Measurements from ENCODE around the gene ELL2. TPM values are rescaled to one million over a fixed set of nuclear protein-coding genes. Genes with fewer than 3 reads are reported as not detected.

The ELL2 gene
- total and polyA plus RNA-seq, 2 donors (not counting 1 experiment from before 2014, with no cell fraction given) = 68.5 to 121 TPM

- Histone ChIP-seq H2AFZ (ENCODE audit: low read length) (no peak overlapping the region), H3K27me3 (ENCODE audit: control insufficient read depth, insufficient read depth, low read length) (no peaks in the 10 kb centered on the region), H3K4me3 (replicated peaks in 1 of 4; ENCODE audit: control extremely low read depth in 1 of 4, insufficient read depth in 1 of 4, low read depth in 3 of 4, low read length in 4 of 4) (no peak overlapping the region), H3K79me2 (ENCODE audit: control insufficient read depth, insufficient read depth, low read length) (peaks cover 50% of the 10 kb centered on the region), H3K27ac (ENCODE audit: insufficient read depth, low read length) (no peak overlapping the region), H3K4me2 (ENCODE audit: extremely low read depth, insufficient read depth, low read length) (no peak overlapping the region), H3K9me3 (ENCODE audit: control insufficient read depth, insufficient read depth, low read depth, low read length) (no peaks in the 10 kb centered on the region), H3K36me3 (ENCODE audit: control insufficient read depth, insufficient read depth, low read length) (peaks cover 10% of the 10 kb centered on the region), H4K20me1 (ENCODE audit: control insufficient read depth, extremely low read depth, insufficient read depth, low read length) (no peaks in the 10 kb centered on the region), H3K4me1 (ENCODE audit: control insufficient read depth, extremely low read depth, insufficient read depth, low read length) (no peaks in the 10 kb centered on the region), H3K9ac (ENCODE audit: insufficient read depth, low read length) (no peak overlapping the region)
- DNase-seq (ENCODE audit: low read depth in 2 of 2) = no peak
- no peak for TF ChIP-seq CTCF (conservative IDR thresholded peaks at IDR 0.05 in 1 of 2, IDR thresholded peaks at IDR 0.05 in 1 of 2; ENCODE audit: low read depth in 1 of 2, low read length in 2 of 2)
- no peak for TF ChIP-seq EZH2 (IDR thresholded peaks at IDR 0.05; ENCODE audit: low read length, missing control alignments)
Observed at GRCh38 chr5:95909738-95910137, 51.9 kb downstream of the ELL2 start.

- no peak overlapping the region for H3K9ac ChIP-seq (ENCODE audit: insufficient read depth, low read length)
- no peaks in the 10 kb centered on the region for H3K9me3 ChIP-seq (ENCODE audit: control insufficient read depth, insufficient read depth, low read depth, low read length)
- H3K36me3 ChIP-seq (ENCODE audit: control insufficient read depth, insufficient read depth, low read length) = peaks cover 11% of the 10 kb centered on the region
- H3K79me2 ChIP-seq (ENCODE audit: control insufficient read depth, insufficient read depth, low read length) = peaks cover 51% of the 10 kb centered on the region
- no peak overlapping the region for H2AFZ ChIP-seq (ENCODE audit: low read length)
- H3K4me1 ChIP-seq (ENCODE audit: control insufficient read depth, extremely low read depth, insufficient read depth, low read length) = no peaks in the 10 kb centered on the region
- H4K20me1 ChIP-seq (ENCODE audit: control insufficient read depth, extremely low read depth, insufficient read depth, low read length) = no peaks in the 10 kb centered on the region
- no peak overlapping the region for H3K27ac ChIP-seq (ENCODE audit: insufficient read depth, low read length)
- H3K4me3 ChIP-seq (replicated peaks in 1 of 4; ENCODE audit: control extremely low read depth in 1 of 4, insufficient read depth in 1 of 4, low read depth in 3 of 4, low read length in 4 of 4) = no peak overlapping the region
- DNase-seq (ENCODE audit: low read depth in 2 of 2) = no peak
- H3K4me2 ChIP-seq (ENCODE audit: extremely low read depth, insufficient read depth, low read length) = no peak overlapping the region
- no peak for TF ChIP-seq CTCF (conservative IDR thresholded peaks at IDR 0.05 in 1 of 2, IDR thresholded peaks at IDR 0.05 in 1 of 2; ENCODE audit: low read depth in 1 of 2, low read length in 2 of 2)
- no peak for TF ChIP-seq EZH2 (IDR thresholded peaks at IDR 0.05; ENCODE audit: low read length, missing control alignments)
- no peaks in the 10 kb centered on the region for H3K27me3 ChIP-seq (ENCODE audit: control insufficient read depth, insufficient read depth, low read length)
Observed at GRCh38 chr5:95908799-95909198, 52.9 kb downstream of the ELL2 start.

- no peak for DNase-seq (ENCODE audit: low read depth in 2 of 2)
- peaks cover 11% of the 10 kb centered on the region for H3K36me3 ChIP-seq (ENCODE audit: control insufficient read depth, insufficient read depth, low read length)
- H3K9ac ChIP-seq (ENCODE audit: insufficient read depth, low read length) = no peak overlapping the region
- no peaks in the 10 kb centered on the region for H3K4me1 ChIP-seq (ENCODE audit: control insufficient read depth, extremely low read depth, insufficient read depth, low read length)
- TF ChIP-seq EZH2 (IDR thresholded peaks at IDR 0.05; ENCODE audit: low read length, missing control alignments) = no peak
- no peak for TF ChIP-seq CTCF (conservative IDR thresholded peaks at IDR 0.05 in 1 of 2, IDR thresholded peaks at IDR 0.05 in 1 of 2; ENCODE audit: low read depth in 1 of 2, low read length in 2 of 2)
- no peak overlapping the region for H3K4me2 ChIP-seq (ENCODE audit: extremely low read depth, insufficient read depth, low read length)
- H3K9me3 ChIP-seq (ENCODE audit: control insufficient read depth, insufficient read depth, low read depth, low read length) = no peaks in the 10 kb centered on the region
- no peaks in the 10 kb centered on the region for H4K20me1 ChIP-seq (ENCODE audit: control insufficient read depth, extremely low read depth, insufficient read depth, low read length)
- H3K79me2 ChIP-seq (ENCODE audit: control insufficient read depth, insufficient read depth, low read length) = peaks cover 50% of the 10 kb centered on the region
- H3K27me3 ChIP-seq (ENCODE audit: control insufficient read depth, insufficient read depth, low read length) = no peaks in the 10 kb centered on the region
- no peak overlapping the region for H2AFZ ChIP-seq (ENCODE audit: low read length)
- H3K27ac ChIP-seq (ENCODE audit: insufficient read depth, low read length) = no peak overlapping the region
- no peak overlapping the region for H3K4me3 ChIP-seq (replicated peaks in 1 of 4; ENCODE audit: control extremely low read depth in 1 of 4, insufficient read depth in 1 of 4, low read depth in 3 of 4, low read length in 4 of 4)
Observed at GRCh38 chr5:95907740-95908706, 53.6 kb downstream of the ELL2 start.

Data from fibroblast of lung (primary cell).